HPDE6-E6E7 (cell line): ENCODE measurements around the gene ELMO1.

Experiments used
- DNase-seq: peaks from one replicate; pipeline ENCODE4 v3.0.0; 2011; ENCODE audit warnings: missing footprints; ENCODE audit errors: extremely low spot score

The ELMO1 gene, protein sequence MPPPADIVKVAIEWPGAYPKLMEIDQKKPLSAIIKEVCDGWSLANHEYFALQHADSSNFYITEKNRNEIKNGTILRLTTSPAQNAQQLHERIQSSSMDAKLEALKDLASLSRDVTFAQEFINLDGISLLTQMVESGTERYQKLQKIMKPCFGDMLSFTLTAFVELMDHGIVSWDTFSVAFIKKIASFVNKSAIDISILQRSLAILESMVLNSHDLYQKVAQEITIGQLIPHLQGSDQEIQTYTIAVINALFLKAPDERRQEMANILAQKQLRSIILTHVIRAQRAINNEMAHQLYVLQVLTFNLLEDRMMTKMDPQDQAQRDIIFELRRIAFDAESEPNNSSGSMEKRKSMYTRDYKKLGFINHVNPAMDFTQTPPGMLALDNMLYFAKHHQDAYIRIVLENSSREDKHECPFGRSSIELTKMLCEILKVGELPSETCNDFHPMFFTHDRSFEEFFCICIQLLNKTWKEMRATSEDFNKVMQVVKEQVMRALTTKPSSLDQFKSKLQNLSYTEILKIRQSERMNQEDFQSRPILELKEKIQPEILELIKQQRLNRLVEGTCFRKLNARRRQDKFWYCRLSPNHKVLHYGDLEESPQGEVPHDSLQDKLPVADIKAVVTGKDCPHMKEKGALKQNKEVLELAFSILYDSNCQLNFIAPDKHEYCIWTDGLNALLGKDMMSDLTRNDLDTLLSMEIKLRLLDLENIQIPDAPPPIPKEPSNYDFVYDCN

DNA sequence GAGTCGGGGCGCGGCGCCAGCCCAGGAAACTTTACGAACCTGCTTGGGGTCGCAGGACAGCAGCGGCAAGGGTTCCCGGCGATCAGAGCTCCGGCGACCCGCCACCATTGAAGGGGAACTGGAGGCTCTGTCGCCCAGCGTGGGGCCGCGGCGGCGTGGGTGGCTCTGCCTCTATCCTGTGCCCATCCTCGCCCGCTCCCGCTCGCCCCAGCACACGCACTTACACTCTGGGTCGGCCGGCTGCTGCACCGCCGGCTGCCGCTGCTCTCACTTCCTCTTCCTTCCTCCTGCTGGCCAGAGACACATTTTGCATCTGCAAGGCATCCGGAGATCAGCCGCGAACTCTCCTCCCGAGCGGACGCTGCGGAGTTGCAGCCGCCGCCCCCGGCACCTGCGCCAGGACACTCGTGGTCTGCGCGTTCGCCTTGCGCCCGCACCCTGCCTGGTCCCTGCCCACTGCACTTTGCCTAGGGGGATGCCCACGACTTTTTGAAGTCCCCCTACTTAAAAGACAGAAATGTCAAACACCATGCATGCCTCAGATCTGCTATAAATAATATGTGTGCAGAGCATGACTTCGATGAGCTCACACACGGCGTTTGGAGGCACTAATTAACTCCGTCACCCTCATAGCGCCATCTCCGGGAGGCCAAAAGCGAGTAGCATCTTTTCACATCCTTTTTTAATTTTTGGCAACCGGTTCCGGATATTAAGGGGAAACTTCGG, at the start of gene ELMO1:
Gene ELMO1 (minus strand): TSS at position 229 of the 726 bp plus-strand sequence. CDS start 106,174 bp downstream, outside the sequence.
- no peak for DNase-seq

DNA sequence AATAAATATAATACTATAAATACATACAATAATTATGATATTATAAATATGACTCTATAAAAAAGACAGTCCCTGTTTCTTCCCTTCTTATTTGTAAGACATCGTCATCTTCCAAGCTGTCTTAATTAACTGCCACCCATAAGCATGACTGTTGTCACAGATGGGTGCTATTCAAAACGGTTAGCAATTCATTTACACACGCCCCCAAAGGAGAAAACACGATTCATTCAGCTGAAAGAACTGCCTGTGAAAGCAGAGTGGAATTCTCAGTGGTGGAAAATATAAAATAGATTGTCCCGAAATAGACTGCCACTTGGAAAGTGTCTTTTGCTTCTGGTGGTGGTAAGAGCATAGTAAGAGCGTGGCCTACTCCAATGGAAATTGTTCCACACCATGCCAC, 48.9 kb upstream of the ELMO1 start:
- no peak for DNase-seq

DNA sequence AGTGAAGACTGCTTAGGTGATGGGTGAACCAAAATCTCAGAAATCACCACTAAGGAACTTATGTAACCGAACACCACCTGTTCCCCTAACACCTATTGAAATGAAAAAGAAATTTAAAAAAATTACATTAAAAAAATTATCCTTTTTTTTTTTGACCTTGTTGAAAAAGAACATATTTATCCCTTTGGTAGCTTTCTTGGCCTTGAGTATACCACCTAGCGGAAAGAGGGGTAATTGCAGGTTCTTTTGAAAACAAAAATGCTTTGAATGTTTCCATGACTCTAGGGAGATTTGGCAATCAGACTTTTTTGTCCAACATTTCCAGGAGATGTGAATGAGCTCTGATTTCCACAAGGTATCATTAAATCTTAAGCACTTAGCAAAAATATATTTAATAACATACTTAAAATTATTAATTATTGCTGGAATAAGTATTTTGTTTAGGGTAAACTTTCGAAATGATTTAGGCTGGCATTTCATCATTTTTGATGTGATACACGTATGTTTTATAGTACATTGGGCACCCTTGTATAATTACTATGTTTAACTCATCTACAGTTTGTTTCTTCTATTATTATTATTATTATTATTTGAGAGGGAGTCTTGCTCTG, 47.0 kb upstream of the ELMO1 start:
- no peak for DNase-seq

DNA sequence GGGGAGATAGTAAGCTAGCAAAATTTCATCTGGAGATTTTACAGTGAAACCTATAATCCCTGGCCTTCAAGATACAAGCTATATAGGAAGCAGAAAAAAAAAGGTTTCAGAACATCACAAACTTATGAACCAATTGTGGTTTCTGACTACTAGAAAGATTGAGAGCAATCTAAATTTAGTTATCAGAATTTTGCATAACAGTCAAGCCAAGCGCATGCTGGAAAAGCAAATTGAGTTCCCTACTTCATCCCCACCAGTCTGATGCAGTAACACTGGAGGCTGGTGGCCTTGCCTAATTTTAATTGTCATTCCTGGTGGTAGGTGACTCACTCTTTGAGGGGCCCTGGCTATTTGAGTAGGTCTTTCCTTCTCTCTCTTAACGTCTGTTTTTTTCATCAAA, 46.3 kb upstream of the ELMO1 start:
- no peak for DNase-seq

DNA sequence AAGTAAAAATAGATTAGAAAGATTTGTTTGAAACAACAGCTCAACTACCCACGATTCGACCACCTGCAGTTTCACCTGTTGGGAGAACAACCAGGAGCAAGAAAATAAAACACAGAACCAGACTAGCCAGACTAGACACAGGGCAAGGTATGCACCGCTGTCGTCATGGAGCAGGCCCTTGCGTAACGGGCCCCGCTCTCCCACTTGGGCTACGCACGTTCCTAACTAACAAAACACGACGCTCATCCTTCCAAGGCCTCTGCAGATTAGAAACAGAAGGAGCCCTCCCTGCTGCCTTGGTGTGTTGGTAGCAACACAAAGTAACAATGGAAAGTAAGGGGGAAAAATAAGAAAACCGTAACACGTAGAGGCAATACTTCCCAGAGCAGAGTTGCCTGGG, 45.1 kb upstream of the ELMO1 start:
- DNase-seq = no peak

DNA sequence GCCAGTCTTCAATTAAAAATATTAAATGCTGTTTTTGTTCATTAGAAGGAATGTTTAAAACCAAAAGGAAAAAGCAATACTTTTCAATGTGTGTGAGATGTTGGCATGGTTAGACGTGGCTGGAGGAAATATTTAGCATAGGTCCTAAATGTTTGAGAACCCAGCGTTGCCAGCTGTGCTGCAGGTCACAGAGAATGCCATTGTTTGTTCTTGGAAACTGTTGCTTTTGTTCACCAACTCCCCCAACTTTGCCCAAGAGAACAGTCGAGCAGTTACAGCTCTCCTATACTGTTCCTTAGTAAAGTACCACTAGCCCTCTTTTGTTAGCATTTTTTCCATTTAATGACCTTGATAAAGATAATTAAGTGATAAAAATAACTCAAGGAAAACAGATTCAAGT, 44.5 kb upstream of the ELMO1 start:
- no peak for DNase-seq

DNA sequence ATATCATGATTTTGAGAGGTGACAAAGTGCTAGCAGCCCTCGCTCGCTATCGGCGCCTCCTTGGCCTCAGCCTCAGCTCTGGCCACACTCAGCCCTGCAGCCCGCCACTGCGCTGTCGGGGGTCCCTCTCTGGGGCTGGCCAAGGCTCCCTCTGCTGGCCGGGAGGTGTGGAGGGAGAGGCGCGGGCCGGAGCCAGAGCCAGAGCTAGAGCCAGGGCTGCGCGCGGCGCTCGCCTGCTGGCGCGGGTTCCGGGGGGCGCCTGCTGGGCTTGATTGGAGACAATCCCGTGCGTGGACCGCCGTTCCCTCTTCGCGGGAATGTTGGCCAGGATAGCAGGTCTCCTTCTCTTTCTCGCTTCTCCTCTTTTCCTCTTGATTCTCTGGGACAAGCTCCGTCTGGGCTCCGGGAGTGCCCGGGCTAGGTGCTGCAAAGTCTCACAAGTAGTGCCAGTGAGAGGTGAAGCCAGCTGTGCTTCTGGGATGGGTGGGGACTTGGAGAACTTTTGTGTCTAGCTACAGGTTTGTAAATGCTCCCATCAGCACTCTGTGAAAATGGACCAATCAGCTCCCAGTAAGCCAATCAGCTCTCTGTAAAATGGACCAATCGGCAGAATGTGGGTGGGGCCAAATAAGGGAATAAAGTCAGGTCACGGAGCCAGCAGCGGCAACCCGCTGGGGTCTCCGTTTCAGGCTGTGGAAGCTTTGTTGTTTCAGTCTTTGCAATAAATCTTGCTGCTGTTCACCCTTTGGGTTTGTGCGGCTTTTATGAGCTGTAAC, 43.4 kb upstream of the ELMO1 start:
- DNase-seq = no peak

DNA sequence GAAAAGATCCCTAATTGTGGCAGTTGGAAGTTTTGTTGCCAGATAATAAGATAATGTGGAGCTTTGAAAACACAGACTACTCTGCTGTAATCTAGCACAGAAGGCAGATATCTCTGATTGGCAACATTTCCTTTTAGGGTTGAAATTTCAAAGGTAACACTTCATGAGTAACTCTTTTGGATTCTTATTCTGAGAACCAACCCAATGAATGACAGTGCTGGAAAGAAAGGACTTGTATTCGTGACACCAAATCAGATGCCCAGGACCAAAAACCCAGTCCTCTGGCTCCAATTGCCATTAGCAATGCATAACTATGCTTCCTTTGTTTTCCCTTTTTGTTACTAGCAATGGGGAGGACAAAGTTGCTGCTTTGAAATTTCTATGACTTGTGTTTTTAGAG, 41.0 kb upstream of the ELMO1 start:
- no peak for DNase-seq

DNA sequence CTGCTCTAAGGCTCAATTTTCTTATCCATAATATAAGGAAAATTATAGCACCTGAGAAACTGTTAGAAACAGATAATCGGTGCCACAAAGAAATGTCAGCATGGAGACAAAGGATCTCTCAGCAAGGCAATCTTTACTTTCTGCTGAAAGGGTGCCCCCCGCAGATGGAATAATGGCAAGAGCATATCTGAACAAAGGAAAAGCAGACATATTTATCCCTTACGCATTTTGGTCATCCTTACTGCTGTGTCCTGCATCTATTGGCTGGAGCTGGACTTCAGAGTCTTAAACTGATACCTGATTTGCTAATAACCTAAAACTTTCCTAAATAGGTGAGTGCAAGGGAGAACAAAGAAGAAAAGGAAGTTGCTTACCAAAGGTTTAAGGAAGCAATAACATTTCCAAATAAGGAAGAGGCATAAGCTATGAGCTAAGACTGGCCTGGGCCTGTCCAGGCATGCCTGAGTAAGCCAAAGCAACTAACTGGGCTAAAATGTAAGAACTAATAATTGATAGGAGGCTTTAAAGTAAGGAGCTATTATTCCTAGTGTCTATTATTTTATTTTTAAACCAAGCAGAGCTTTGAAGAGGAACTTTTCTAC, 39.6 kb upstream of the ELMO1 start:
- DNase-seq = no peak

DNA sequence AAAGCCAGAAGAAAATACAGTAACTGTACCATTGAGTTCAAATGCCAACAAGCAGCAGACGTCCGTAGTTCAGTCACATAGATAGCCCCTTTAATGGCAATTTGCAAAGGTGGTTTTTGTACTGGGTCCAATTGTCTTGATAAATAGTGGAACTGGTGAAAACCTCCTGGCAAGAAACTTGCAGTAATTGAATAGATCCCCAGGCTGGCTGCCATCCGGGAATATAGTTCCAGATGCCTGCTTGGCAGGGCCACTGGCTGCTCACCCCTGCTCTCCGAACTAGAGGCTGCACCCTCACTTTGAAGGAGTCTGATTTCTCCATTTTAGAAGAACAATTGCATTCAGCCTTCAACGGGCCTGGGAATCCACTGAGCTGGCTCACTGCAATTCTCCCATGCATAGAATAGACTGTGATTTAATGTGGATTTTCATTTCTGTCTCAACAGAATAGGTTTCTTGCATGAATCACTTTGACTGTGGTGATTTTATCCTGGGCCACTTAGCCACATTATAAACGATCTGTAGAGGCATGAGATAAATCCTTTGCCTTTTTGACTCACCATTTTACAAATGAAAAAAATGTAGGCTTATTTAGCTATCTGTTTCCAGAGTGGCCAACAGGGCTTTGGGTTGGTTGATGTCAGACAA, 35.9 kb upstream of the ELMO1 start:
- no peak for DNase-seq

DNA sequence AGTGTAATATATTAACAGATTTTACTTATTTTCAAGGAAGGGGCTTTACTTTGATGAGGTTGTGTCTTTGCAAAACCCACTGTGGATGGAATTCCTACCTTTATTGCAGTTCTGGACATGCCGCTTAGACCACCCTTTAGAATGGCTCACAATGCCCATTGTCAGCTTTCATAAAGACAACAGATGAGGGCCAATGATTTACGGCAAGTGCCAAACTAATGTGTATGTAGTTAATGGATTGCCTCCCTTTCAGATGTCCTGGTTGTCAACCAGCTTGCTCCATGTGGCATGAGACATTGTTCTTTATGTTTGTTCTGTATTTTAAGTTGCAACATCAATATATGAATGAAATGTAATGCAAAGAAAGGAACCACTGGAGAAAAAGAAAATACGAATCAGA, 35.0 kb upstream of the ELMO1 start:
- DNase-seq = no peak

DNA sequence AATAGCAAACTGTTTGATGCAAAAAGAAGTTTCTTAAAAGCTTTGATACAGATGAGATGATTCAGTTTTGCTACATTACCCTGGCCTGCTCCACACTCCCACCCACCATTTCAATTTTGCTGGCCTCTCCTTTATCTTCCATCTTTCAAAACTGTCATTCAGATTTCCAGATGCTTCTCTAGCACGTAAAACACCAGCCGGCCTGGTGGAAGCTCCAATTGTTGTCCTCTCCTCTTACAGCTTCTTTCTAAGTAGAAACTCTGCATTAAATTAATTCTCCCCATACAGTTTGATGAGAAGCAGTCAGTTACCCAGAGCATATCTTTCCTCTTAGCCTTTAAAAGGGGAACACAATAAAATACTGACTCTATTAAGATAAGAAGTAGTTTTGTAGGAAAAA, 34.3 kb upstream of the ELMO1 start:
- no peak for DNase-seq

DNA sequence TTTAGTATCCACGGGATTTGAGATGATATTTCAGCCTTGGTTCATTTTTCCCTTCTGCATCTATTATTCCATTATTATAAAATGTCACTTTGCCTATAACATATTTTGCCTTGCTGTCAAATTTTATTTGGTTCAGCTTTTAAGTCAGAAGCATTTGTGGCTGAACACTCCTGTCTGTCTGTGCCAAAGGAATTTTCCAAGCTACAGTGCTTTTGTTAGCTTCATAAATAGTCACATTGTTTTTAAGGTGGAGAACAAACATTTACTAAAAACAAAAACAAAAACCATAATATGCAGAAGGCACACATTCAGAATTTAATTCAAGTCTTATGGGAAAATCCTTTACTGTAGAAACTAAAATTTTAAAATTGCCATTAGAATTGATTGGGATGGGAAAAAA, 33.8 kb upstream of the ELMO1 start:
- no peak for DNase-seq

DNA sequence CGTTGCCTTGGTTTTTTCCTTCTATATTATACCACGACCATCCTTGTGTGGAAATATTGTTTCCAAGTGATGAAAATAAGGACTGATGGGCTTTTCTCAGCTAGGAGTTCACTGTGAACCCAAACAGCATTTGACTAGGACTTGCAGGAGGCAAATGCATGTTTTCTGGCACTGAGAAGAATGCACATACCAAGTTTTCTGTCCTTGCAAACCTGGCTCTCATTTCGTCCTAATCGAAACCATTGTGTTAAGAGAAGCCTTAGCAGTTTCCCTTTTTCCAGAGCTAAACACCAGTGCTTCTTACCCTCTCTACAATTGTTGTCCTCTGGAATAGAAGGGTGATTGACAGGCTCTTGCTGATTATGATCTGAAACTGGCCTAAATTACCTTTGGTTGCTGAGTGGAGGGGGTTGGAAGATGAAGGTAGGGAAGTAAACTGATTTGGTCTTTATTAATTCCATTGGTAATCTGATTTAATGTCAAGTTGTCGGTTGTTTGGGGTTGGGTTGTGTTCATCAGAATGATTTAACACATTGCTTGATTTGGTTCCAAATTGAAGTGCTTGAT, 33.1 kb upstream of the ELMO1 start:
- no peak for DNase-seq

DNA sequence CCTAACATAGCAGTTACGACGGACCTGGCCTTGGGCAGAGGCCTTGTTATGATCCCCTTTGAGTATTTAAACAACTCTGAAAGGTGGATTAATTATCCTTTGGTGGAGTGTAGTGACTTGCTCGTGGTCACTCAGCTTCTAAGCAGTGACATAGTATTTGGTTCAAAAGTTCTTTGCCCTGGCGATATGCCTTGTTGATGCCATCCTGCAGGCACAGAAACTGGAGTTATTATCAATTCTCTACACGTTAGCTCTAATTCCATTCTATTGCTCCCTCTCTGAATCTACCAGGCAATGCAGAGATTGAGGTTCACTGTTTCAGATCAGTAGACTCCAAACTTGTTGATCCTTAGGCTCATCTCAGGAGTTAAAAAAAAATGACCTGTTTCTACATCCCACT, 32.5 kb upstream of the ELMO1 start:
- DNase-seq = no peak

DNA sequence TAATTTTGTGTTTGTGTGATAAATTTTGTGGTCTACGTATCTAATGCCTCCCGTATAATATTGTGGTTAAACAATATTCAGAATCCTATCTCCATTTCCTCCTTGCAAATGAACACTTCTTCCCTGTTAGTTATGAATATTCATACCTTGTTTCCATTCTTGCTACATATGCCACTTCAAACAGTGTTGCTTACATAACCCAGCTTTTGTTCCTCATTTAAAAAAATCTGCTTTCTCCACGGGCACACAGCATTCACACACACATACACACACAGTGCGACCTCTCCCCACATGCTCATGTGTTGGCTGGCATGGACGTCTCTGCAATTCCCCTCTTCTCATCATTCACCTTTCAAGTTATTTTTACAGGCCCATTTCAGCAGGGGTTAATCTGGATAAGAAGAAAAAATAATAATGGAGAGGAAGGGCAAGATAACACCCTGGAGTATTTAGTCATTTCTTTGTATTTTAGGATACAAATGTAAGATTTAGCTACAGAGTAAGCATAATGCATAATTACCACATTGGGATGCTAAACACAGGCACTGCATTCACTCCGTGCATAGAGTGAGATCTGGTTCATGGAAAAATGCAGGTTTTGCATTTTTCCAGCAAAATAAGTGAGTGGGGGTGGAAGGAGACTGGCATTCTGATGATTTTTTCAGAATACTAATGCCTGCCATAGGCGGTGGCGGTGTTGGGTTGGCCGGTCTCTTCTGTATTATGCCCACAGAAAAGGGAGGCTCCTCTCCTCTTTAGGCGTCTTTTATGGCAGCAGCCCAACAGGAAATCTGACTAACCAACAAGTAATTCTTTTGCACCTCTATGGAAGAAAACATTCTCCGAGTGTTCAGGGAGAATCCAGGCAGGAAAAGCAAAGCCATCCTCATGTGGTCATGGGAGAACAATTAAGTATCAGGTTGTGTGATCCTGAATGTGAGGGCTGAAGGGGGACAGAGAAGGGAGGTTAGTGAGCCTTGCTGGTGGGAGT, 31.7 kb upstream of the ELMO1 start:
- DNase-seq = no peak

DNA sequence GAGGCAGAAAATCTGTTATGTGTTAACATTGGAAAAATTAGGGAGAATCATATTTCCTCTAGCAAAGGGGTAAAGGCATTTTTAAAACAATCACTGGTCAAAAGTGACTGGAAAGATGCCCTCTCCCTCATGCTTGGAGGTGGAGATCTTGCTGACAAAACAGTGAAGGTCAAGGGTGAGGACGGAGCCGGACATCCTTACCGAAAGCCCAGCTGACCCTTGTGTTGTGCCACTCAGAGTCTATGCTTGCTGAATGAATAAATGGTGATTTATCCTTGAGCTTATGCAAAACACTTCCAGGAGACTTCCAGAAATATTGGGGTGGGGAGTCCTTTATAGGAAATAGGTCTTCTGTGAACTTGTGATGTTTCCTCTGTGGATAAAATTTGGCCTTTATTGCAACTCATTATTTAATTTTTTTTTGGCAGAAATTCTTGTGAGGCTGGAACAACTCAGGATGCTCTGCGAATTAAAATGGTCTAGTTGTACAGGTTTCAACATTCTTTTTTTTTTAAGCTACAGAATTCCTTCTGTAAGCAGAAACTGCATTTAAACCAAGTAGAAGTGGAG, 28.3 kb upstream of the ELMO1 start:
- no peak for DNase-seq

DNA sequence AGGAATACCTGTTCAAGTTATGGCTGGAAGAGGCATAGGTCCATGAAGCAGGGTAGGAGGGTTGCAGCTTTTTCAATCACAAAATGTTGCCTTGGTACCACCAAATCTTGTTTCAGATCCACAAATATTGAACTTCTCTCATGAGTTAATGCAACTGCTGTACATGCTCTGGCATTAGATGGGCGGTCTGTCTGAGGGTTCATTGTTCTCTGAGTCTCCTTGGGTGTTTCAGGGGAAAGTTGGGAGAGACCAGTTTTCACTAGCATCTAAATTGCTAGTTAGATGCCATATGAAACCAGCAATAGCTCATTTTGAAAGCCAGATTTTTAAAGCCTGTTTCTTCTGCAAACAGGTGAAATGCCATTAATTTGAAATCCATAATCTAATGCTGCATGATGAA, 27.8 kb upstream of the ELMO1 start:
- no peak for DNase-seq

DNA sequence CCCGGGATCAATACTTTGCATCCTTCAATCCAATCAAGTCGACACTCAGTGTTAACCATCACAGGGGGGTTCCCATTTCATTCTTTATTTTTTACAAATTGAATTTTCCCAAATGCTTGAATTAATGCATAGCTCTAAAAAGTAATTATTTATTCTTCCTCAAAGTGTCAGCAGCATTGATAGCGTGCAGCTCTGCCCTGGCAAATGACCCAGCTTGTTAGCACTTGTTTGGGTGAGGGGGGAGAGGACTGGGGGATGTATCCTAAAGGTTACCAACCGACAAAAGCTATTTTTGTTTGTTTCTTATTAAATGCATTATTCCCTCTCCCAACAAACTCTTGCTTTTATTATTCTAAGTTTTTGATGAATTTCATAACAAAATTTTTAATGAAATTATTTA, 27.0 kb upstream of the ELMO1 start:
- no peak for DNase-seq
